CD4-positive, alpha-beta T cell (primary cell): Measurements from ENCODE around the gene ACAP1. TPM values are rescaled to one million over a fixed set of nuclear protein-coding genes. Genes with fewer than 3 reads are reported as not detected.

Source experiments
- ATAC-seq: fragments of 200-7000 bp; cut with Tn5 transposase; one replicate; pipeline ENCODE4 v1.10.0; 2022; ENCODE audit warnings: mild to moderate bottlenecking; ENCODE audit not compliant: poor library complexity
- CTCF ChIA-PET: fragments of 350-600 bp; sonication (Branson Sonifier 250); formaldehyde crosslinking; loops from one replicate; lab custom pipeline; 2021; ENCODE audit warnings: antibody characterized with exemption, inconsistent platforms; lab: Charles Lee
- POLR2A ChIA-PET: fragments of 350-600 bp; sonication (Branson Sonifier 250); formaldehyde crosslinking; loops from one replicate; lab custom pipeline; 2021; ENCODE audit warnings: antibody characterized with exemption, inconsistent platforms; lab: Charles Lee
- DNase-seq, 14 experiments: peaks; one replicate each; pipeline ENCODE4 v3.0.0-alpha.2; 2013 to 2020; ENCODE audit warnings: mixed read lengths in 2 of 14
- H3K27ac ChIP-seq, 2 donors: one replicate each; pipeline versions ENCODE4 v1.5.1 to v1.7.0; 2013; ENCODE audit warnings: low read length in 2 of 2, low read depth in 1 of 2, mild to moderate bottlenecking in 1 of 2
- H3K27me3 ChIP-seq, 2 experiments: 1 replicate in 1 of 2; 2 replicates in 1 of 2; pipeline versions ENCODE4 v1.6.1 to v1.7.0; 2013; ENCODE audit warnings: low read length in 2 of 2, control low read depth in 1 of 2, mild to moderate bottlenecking in 1 of 2, moderate library complexity in 1 of 2; ENCODE audit not compliant: insufficient read depth in 2 of 2, control insufficient read depth in 1 of 2
- H3K36me3 ChIP-seq: one replicate; pipeline ENCODE4 v1.6.1; 2013; ENCODE audit warnings: low read length, control low read depth; ENCODE audit not compliant: insufficient read depth
- H3K4me1 ChIP-seq: one replicate; pipeline ENCODE4 v1.6.1; 2013; ENCODE audit warnings: low read length, control low read depth; ENCODE audit not compliant: insufficient read depth
- H3K4me3 ChIP-seq: one replicate; pipeline ENCODE4 v1.5.1; 2013; ENCODE audit warnings: mild to moderate bottlenecking, low read length, moderate library complexity
- H3K9me3 ChIP-seq, 2 experiments: 1 replicate in 1 of 2; 2 replicates in 1 of 2; pipeline versions ENCODE4 v1.6.1 to v1.7.0; 2013; ENCODE audit warnings: low read length in 2 of 2, mild to moderate bottlenecking in 2 of 2, control low read depth in 1 of 2, moderate library complexity in 1 of 2; ENCODE audit not compliant: control insufficient read depth in 1 of 2, insufficient read depth in 1 of 2
- H3K27ac Mint-ChIP-seq: one replicate; pipeline ENCODE4 v1.8.0; 2020; ENCODE audit warnings: mixed read lengths
- H3K27me3 Mint-ChIP-seq: one replicate; pipeline ENCODE4 v1.8.0; 2021; ENCODE audit warnings: mixed read lengths
- H3K36me3 Mint-ChIP-seq: one replicate; pipeline ENCODE4 v1.8.0; 2021; ENCODE audit warnings: low read depth, mixed read lengths
- H3K4me1 Mint-ChIP-seq: one replicate; pipeline ENCODE4 v1.8.0; 2021; ENCODE audit warnings: low read depth, mixed read lengths
- H3K4me3 Mint-ChIP-seq: one replicate; pipeline ENCODE4 v1.8.0; 2020; ENCODE audit warnings: mild to moderate bottlenecking, mixed read lengths
- H3K9me3 Mint-ChIP-seq: one replicate; pipeline ENCODE4 v1.8.0; 2020; ENCODE audit warnings: mixed read lengths
- CTCF ChIP-seq: fragments of 200-600 bp; IDR thresholded peaks from one replicate; pipeline ENCODE4 v1.8.0; 2022; ENCODE audit warnings: antibody characterized with exemption, mild to moderate bottlenecking
- intact Hi-C, 2 experiments: fragments of 100-400 bp; cut with DNase I in 1 of 2; cut with micrococcal nuclease in 1 of 2; formaldehyde crosslinking; loops; one replicate each; pipeline versions ENCODE4 v1.15.1 to v1.9.0; 2023 to 2025; cut with DNase I, micrococcal nuclease
- total RNA-seq, 174 experiments: library from RNA in 2 of 174; stranded (reverse) in 2 of 174; gene quantifications; one replicate each; pipeline ENCODE4 v1.2.3 and lab custom pipeline; 2021 to 2026

ACAP1 gene
- total RNA-seq, 2 experiments from 2014 or later, result 565 to 575 TPM

GRCh38 chr17:7351665-7352502, 15.6 kb downstream of the ACAP1 start, which contains the start of gene KCTD11:
Gene KCTD11, plus strand, starts transcription at chr17:7352162.
- ATAC-seq (peak; percentile 58), DNase-seq (peak; percentile 45 to 91 (median 70))
- TF ChIP-seq CTCF, result no peak
- Mint-ChIP-seq H3K27ac (peak within 1 kb of the TSS; percentile 86), H3K36me3 (peaks cover 37% of the 10 kb centered on the region), H3K27me3 (no peaks in the 10 kb centered on the region), H3K4me1 (peaks cover 49% of the 10 kb centered on the region), H3K9me3 (no peaks in the 10 kb centered on the region), H3K4me3 (peak within 1 kb of the TSS; percentile 90)
- peaks cover 59% of the 10 kb centered on the region for H3K4me1 ChIP-seq
- H3K36me3 ChIP-seq, result peaks cover 35% of the 10 kb centered on the region
- ChIA-PET POLR2A (interaction anchor here (0.7 to 5.6 kb wide), 12 partner anchors 11 to 113 kb away, joined by 3 to 96 read pairs (median 4); partner anchors contain the start of genes ACAP1, GABARAP, GPS2 and NEURL4), CTCF (interaction anchor here (0.6 to 1.2 kb wide), 7 partner anchors 16 to 305 kb away, joined by 3 to 6 read pairs (median 3); partner anchors contain the start of gene ACAP1)
- H3K9me3 ChIP-seq, result no peaks in the 10 kb centered on the region
- peak within 1 kb of the TSS; percentile 66 for H3K4me3 ChIP-seq
- intact Hi-C loops, result loop anchor here (1.0 to 10.0 kb wide), 7 partner anchors 15 to 310 kb away; partner anchors contain the start of genes ACAP1 (in 1 of the 2), FGF11 (in 1 of the 2), NEURL4 (in 1 of the 2) and NLGN2 (in 1 of the 2)
- H3K27me3 ChIP-seq, result no peaks in the 10 kb centered on the region
- H3K27ac ChIP-seq, result peak within 1 kb of the TSS; percentile 69 to 75

- Mint-ChIP-seq H3K9me3 (no peaks in the 10 kb centered on the region), H3K4me1 (peaks cover 49% of the 10 kb centered on the region), H3K4me3 (peak overlapping the region; percentile 90), H3K27me3 (no peaks in the 10 kb centered on the region), H3K36me3 (peaks cover 31% of the 10 kb centered on the region), H3K27ac (peak overlapping the region; percentile 86)
- peak overlapping the region; percentile 69 to 75 for H3K27ac ChIP-seq
- TF ChIP-seq CTCF, result no peak
- H3K36me3 ChIP-seq, result peaks cover 29% of the 10 kb centered on the region
- peaks cover 59% of the 10 kb centered on the region for H3K4me1 ChIP-seq
- H3K27me3 ChIP-seq, result no peaks in the 10 kb centered on the region
- H3K9me3 ChIP-seq, result no peaks in the 10 kb centered on the region
- peak overlapping the region; percentile 66 for H3K4me3 ChIP-seq
- intact Hi-C loops, result loop anchor here (5.0 to 10.0 kb wide), 4 partner anchors 52 to 310 kb away; partner anchors contain the start of genes FGF11 (in 1 of the 2), NLGN2 (in 1 of the 2), SLC16A11 (in 1 of the 2) and TMEM102 (in 1 of the 2)
- CTCF ChIA-PET, result no interaction called here
- DNase-seq (no peak), ATAC-seq (no peak)
- POLR2A ChIA-PET, result no interaction called here
Measured at GRCh38 chr17:7352503-7352889, 16.2 kb downstream of the ACAP1 start.

GRCh38 chr17:7352910-7353635, 16.7 kb downstream of the ACAP1 start:
- H3K4me3 Mint-ChIP-seq, result peak overlapping the region; percentile 90
- Histone ChIP-seq H3K4me1 (peaks cover 59% of the 10 kb centered on the region), H3K36me3 (peaks cover 23% of the 10 kb centered on the region), H3K27ac (no peak overlapping the region), H3K27me3 (no peaks in the 10 kb centered on the region), H3K4me3 (no peak overlapping the region), H3K9me3 (no peaks in the 10 kb centered on the region)
- ChIA-PET CTCF (interaction anchor here (5.1 kb wide), 1 partner anchor 83 kb away, joined by 55 read pairs; the partner anchor contains the start of gene TMEM102), POLR2A (interaction anchor here (1.2 to 1.3 kb wide), 3 partner anchors 23 to 231 kb away, joined by 4 to 5 read pairs (median 4); partner anchors contain the start of gene MPDU1)
- H3K27me3 Mint-ChIP-seq, result no peaks in the 10 kb centered on the region
- peaks cover 49% of the 10 kb centered on the region for H3K4me1 Mint-ChIP-seq
- intact Hi-C loops, result loop anchor here (5.0 to 10.0 kb wide), 4 partner anchors 52 to 311 kb away; partner anchors contain the start of genes FGF11 (in 1 of the 2), NLGN2 (in 1 of the 2), SLC16A11 (in 1 of the 2) and TMEM102 (in 1 of the 2)
- TF ChIP-seq CTCF, result no peak
- DNase-seq (peak in 1 of 14 experiments; percentile 45), ATAC-seq (no peak)
- peaks cover 25% of the 10 kb centered on the region for H3K36me3 Mint-ChIP-seq
- H3K9me3 Mint-ChIP-seq, result no peaks in the 10 kb centered on the region
- H3K27ac Mint-ChIP-seq, result peak overlapping the region; percentile 86
